Natural killer cell (primary cell): Measurements from ENCODE around the gene REC8. TPM values are rescaled to one million over a fixed set of nuclear protein-coding genes. Genes with fewer than 3 reads are reported as not detected.

Experiments used
- ATAC-seq, 3 donors: fragments of 150-1000 bp in 2 of 3; fragments of 200-7000 bp in 1 of 3; cut with Tn5 transposase; 1 replicate in 1 of 3; 2 replicates in 2 of 3; pipeline ENCODE4 v1.10.0; 2021; ENCODE audit warnings: mild to moderate bottlenecking in 2 of 3, moderate library complexity in 2 of 3
- DNase-seq, 2 donors: peaks; one replicate each; pipeline versions ENCODE4 v3.0.0 to v3.0.0-alpha.2; 2013 to 2021; ENCODE audit warnings: mixed read lengths in 1 of 2
- H3K27ac ChIP-seq: one replicate; pipeline ENCODE4 v1.5.1; 2013; ENCODE audit warnings: mild to moderate bottlenecking, low read length
- H3K27me3 ChIP-seq: one replicate; pipeline ENCODE4 v1.6.1; 2013; ENCODE audit warnings: low read length; ENCODE audit not compliant: control insufficient read depth, insufficient read depth
- H3K36me3 ChIP-seq: one replicate; pipeline ENCODE4 v1.6.1; 2013; ENCODE audit warnings: low read length; ENCODE audit not compliant: control insufficient read depth, insufficient read depth
- H3K4me1 ChIP-seq: one replicate; pipeline ENCODE4 v1.6.1; 2013; ENCODE audit warnings: low read length; ENCODE audit not compliant: control insufficient read depth, insufficient read depth
- H3K4me3 ChIP-seq: one replicate; pipeline ENCODE4 v1.5.1; 2013; ENCODE audit warnings: low read length
- H3K9me3 ChIP-seq: one replicate; pipeline ENCODE4 v1.6.1; 2013; ENCODE audit warnings: low read length; ENCODE audit not compliant: control insufficient read depth, insufficient read depth
- H3K27ac Mint-ChIP-seq, 2 donors: one replicate each; pipeline ENCODE4 v1.8.0; 2022; ENCODE audit warnings: mild to moderate bottlenecking in 2 of 2, mixed read lengths in 2 of 2, moderate library complexity in 1 of 2
- H3K27me3 Mint-ChIP-seq, 2 donors: one replicate each; pipeline ENCODE4 v1.8.0; 2022; ENCODE audit warnings: low read depth in 2 of 2, mixed read lengths in 2 of 2
- H3K36me3 Mint-ChIP-seq: one replicate; pipeline ENCODE4 v1.8.0; 2022; ENCODE audit warnings: mixed read lengths
- H3K4me1 Mint-ChIP-seq, 2 donors: one replicate each; pipeline ENCODE4 v1.8.0; 2022; ENCODE audit warnings: mixed read lengths in 2 of 2
- H3K4me3 Mint-ChIP-seq: one replicate; pipeline ENCODE4 v1.8.0; 2022; ENCODE audit warnings: mild to moderate bottlenecking, moderate library complexity, mixed read lengths
- H3K9me3 Mint-ChIP-seq, 2 donors: one replicate each; pipeline ENCODE4 v1.8.0; 2022; ENCODE audit warnings: mixed read lengths in 2 of 2
- WGBS: methylation state at CpG from one replicate; pipeline ENCODE4 v1.1.7; 2013; ENCODE audit warnings: missing lambda C conversion rate; ENCODE audit not compliant: insufficient coverage; 5-methylcytosine and 5-hydroxymethylcytosine counted together
- intact Hi-C: fragments of 100-400 bp; cut with micrococcal nuclease; formaldehyde crosslinking; loops from one replicate; pipeline ENCODE4 v1.14.2; 2022
- total RNA-seq, 4 donors: library from RNA; stranded (reverse); fragments of 120-200 nt in 1 of 4; gene quantifications; one replicate each; pipeline versions ENCODE4 v1.2.3 to v1.2.4, GENCODE V29; 2013 to 2022
- TF ChIP-seq, protein P1 (sequence below): fragments of 200-600 bp; IDR thresholded peaks from one replicate; pipeline ENCODE4 v1.8.0; 2022; ENCODE audit warnings: antibody characterized with exemption

REC8 gene
- total RNA-seq, 3 donors from 2014 or later (not counting 1 experiment from before 2014, with no cell fraction given): 77.7 to 138 (median 103) TPM

DNA sequence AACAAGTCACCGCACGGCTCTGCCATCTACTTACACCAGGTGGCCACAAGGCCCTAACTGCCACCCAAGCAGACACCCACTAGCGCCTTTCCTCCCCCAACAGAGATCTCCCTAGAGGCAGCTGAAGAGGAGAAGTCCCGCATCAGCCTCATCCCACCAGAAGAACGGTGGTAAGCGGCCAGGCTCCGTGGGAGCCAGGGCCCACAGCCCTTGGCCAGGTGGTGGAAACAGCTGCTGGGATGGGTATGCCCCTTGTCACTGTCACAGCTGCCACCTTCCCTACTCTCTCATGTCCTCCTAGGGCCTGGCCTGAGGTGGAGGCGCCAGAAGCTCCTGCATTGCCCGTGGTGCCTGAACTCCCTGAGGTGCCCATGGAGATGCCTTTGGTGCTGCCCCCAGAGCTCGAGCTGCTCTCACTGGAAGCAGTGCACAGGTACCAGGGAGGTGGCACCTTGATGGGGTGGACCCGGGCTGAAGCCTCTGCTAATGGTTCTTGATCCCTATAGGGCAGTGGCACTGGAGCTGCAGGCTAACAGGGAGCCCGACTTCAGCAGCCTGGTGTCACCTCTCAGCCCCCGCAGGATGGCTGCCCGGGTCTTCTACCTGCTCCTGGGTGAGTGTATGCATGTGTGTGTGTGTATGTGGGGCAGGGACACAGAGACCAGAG, 7.5 kb downstream of the REC8 start:
- ATAC-seq (no peak), DNase-seq (no peak)
- no peaks in the 10 kb centered on the region for H3K9me3 ChIP-seq
- Mint-ChIP-seq H3K9me3 (no peaks in the 10 kb centered on the region), H3K27ac (peak overlapping the region; percentile 21 to 27), H3K36me3 (peaks cover 6% of the 10 kb centered on the region), H3K4me3 (peak overlapping the region; percentile 28), H3K4me1 (no peaks in the 10 kb centered on the region), H3K27me3 (no peaks in the 10 kb centered on the region)
- H3K4me1 ChIP-seq: no peaks in the 10 kb centered on the region
- 80% methylated on average over 13 of the region's 14 CpGs for WGBS
- H3K4me3 ChIP-seq: no peak overlapping the region
- H3K27me3 ChIP-seq: no peaks in the 10 kb centered on the region
- intact Hi-C loops: no loop called here
- TF ChIP-seq, protein P1, sequence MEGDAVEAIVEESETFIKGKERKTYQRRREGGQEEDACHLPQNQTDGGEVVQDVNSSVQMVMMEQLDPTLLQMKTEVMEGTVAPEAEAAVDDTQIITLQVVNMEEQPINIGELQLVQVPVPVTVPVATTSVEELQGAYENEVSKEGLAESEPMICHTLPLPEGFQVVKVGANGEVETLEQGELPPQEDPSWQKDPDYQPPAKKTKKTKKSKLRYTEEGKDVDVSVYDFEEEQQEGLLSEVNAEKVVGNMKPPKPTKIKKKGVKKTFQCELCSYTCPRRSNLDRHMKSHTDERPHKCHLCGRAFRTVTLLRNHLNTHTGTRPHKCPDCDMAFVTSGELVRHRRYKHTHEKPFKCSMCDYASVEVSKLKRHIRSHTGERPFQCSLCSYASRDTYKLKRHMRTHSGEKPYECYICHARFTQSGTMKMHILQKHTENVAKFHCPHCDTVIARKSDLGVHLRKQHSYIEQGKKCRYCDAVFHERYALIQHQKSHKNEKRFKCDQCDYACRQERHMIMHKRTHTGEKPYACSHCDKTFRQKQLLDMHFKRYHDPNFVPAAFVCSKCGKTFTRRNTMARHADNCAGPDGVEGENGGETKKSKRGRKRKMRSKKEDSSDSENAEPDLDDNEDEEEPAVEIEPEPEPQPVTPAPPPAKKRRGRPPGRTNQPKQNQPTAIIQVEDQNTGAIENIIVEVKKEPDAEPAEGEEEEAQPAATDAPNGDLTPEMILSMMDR: no peak
- H3K36me3 ChIP-seq: peaks cover 56% of the 10 kb centered on the region
- H3K27ac ChIP-seq: no peak overlapping the region

DNA sequence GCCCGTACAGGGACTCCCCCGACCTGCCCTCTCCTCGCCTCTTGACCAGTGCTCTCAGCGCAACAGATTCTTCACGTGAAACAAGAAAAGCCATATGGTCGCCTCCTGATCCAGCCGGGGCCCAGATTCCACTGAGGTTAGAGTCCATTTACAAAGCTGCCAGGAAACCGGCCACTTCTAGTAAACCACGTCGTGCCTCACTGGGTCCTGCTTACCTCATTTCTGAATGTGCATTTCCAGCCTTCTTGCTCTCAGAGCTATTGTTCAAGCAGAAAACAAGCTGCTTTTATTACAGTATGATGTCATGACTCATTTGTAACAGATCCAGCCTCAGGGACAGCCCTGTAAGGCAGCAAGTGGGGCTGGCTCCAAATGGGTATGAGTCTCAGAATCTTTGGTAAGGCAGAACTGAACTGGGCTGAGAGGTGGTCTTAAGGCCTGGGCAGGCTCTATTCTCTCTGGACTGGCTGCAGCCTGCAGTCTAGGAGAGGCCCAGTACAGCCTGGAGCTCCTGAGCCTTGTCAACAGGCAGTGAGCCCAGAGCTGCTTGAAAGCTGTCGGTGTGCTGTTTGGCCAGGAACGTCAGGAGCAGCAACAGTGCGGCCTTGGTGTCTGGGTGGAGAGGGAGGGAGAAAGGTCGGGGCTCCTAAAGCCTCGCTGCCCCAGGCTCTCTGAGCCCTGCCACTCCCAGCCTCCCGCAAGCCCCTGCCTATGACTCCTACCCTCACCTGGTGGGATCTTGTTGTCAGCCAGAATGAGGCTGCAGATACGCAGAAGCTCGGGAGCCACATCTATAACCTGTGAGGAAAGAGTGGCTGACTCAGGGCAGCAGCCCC, 8.3 kb downstream of the REC8 start:
- Mint-ChIP-seq H3K4me1 (no peaks in the 10 kb centered on the region), H3K27me3 (no peaks in the 10 kb centered on the region), H3K36me3 (peaks cover 6% of the 10 kb centered on the region), H3K9me3 (no peaks in the 10 kb centered on the region), H3K4me3 (no peak overlapping the region), H3K27ac (peak overlapping the region in 1 of 2 donors; percentile 21)
- ATAC-seq: peak in 1 of 3 donors; percentile 25
- Histone ChIP-seq H3K4me1 (no peaks in the 10 kb centered on the region), H3K27me3 (no peaks in the 10 kb centered on the region), H3K4me3 (no peak overlapping the region), H3K9me3 (no peaks in the 10 kb centered on the region), H3K36me3 (peaks cover 64% of the 10 kb centered on the region), H3K27ac (no peak overlapping the region)
- TF ChIP-seq, protein P1: no peak
- intact Hi-C loops: no loop called here
- 88% methylated on average over 18 of the region's 18 CpGs for WGBS
- DNase-seq: no peak

DNA sequence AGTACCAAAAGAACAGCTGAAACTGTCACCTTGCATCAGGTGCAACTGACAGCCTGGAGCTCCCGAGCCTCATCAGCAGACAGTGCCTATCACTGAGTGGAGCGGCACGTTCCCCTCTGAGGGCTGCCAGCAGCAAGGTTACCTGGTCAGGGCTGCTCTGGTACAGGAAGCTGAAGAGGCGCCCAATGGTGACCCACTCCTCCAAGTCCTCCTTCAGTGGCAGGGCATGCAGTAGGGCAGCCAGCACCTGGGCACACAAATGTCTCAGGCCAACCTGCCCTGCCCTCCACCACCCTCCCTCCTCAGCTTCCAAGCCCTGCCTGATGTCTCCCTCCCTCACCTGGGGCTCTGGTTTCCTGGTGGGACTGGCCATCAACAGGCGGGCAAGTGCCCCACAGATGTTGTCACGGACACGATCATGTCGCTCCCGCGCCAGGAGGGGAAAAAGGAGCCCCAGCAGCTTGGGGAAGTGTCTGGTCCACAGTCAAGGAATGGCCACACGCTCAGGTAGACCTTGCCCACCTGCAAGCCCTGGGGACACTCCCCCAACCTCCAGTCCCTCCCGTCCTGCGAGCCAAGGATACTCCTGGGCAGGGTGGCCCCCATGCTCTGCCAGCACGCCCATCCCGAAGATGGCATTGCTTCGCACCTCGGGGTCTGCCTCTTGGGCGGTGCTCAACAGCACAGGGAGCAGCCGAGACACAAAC, 9.6 kb downstream of the REC8 start:
- Histone ChIP-seq H3K4me3 (no peak overlapping the region), H3K27me3 (no peaks in the 10 kb centered on the region), H3K9me3 (no peaks in the 10 kb centered on the region), H3K27ac (no peak overlapping the region), H3K36me3 (peaks cover 73% of the 10 kb centered on the region), H3K4me1 (no peaks in the 10 kb centered on the region)
- TF ChIP-seq, protein P1: no peak
- H3K27ac Mint-ChIP-seq: peak overlapping the region in 1 of 2 donors; percentile 47
- WGBS: 96% methylated on average over 19 of the region's 19 CpGs
- H3K27me3 Mint-ChIP-seq: no peaks in the 10 kb centered on the region
- ATAC-seq (no peak), DNase-seq (no peak)
- no peaks in the 10 kb centered on the region for H3K9me3 Mint-ChIP-seq
- H3K4me3 Mint-ChIP-seq: no peak overlapping the region
- H3K4me1 Mint-ChIP-seq: no peaks in the 10 kb centered on the region
- peaks cover 6% of the 10 kb centered on the region for H3K36me3 Mint-ChIP-seq
- intact Hi-C loops: no loop called here
